ENCODE data around the gene GORASP1.

Gene GORASP1

GRCh38 chr3:39124876-39125840, 17.7 kb upstream of the GORASP1 start:
- no peak for FAIRE-seq

GRCh38 chr3:39122813-39123212, 15.4 kb upstream of the GORASP1 start:
- FAIRE-seq, result no peak

GRCh38 chr3:39121621-39122020, 14.2 kb upstream of the GORASP1 start:
- FAIRE-seq, result no peak

- no peak for FAIRE-seq
These were observed 11.7 kb upstream of the GORASP1 start for GRCh38 chr3:39118931-39119660.

GRCh38 chr3:39118079-39118478, 10.7 kb upstream of the GORASP1 start:
- FAIRE-seq, result no peak

- no peak for FAIRE-seq
These were observed 8.4 kb upstream of the GORASP1 start for GRCh38 chr3:39115870-39116269.

GRCh38 chr3:39114456-39114855, 7.0 kb upstream of the GORASP1 start:
- FAIRE-seq, result no peak

- no peak for FAIRE-seq
These were observed 5.9 kb upstream of the GORASP1 start for GRCh38 chr3:39113291-39113690.

GRCh38 chr3:39112535-39112934, 5.1 kb upstream of the GORASP1 start:
- FAIRE-seq, result no peak

GRCh38 chr3:39112113-39112512, 4.7 kb upstream of the GORASP1 start:
- no peak for FAIRE-seq

- no peak for FAIRE-seq
These were observed 2.7 kb upstream of the GORASP1 start for GRCh38 chr3:39110041-39110639.

GRCh38 chr3:39109086-39109485, 1.7 kb upstream of the GORASP1 start:
- FAIRE-seq, result no peak

GRCh38 chr3:39108200-39108710, 828 bp upstream of the GORASP1 start:
- no peak for FAIRE-seq

- FAIRE-seq, result no peak
These were observed 508 bp downstream of the GORASP1 start for GRCh38 chr3:39106851-39107387.

GRCh38 chr3:39106281-39106811, 1.1 kb downstream of the GORASP1 start:
- FAIRE-seq, result no peak

- FAIRE-seq, result no peak
These were observed 1.8 kb downstream of the GORASP1 start for GRCh38 chr3:39105687-39106063.

- FAIRE-seq, result no peak
These were observed 2.3 kb downstream of the GORASP1 start for GRCh38 chr3:39104961-39105686.

GRCh38 chr3:39103791-39104552, 3.5 kb downstream of the GORASP1 start:
- FAIRE-seq, result no peak

GRCh38 chr3:39103324-39103693, 4.1 kb downstream of the GORASP1 start:
- no peak for FAIRE-seq

GRCh38 chr3:39102504-39103323, 4.7 kb downstream of the GORASP1 start:
- FAIRE-seq, result no peak
